GM19463 (cell line): ENCODE data around the gene PDE6A.
"Not testable (repeated sequence)": the region's sequence is repeated elsewhere in the genome, so short reads cannot be mapped to it uniquely, and the experiment has no call there.

Experiments used
- ATAC-seq: cut with Tn5 transposase; IDR thresholded peaks from one replicate; pipeline ENCODE4 v1.9.1; 2021; ENCODE audit warnings: mild to moderate bottlenecking, moderate library complexity; ENCODE audit not compliant: unreplicated experiment

PDE6A gene

DNA sequence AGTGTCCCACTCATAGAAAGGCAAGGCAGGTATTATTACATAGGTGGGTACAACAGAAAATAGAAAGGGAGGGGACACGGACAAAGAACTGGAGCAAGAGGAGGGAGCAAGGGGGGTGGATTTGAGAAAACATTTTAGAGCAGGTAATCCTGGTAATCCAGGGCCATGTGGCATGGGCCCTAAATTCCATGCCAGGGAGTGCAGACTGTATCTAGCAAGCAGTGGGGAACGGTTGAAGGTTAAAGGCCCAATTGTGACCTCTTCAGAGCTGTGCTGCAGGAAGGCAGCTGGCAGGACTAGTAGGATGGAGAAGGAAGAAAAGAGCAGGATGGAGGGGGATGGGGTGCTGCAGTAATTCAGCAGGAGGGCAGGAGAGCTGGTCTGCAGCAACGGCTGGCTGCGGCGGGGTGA lies 75.2 kb downstream of the PDE6A start:
- ATAC-seq: no peak

DNA sequence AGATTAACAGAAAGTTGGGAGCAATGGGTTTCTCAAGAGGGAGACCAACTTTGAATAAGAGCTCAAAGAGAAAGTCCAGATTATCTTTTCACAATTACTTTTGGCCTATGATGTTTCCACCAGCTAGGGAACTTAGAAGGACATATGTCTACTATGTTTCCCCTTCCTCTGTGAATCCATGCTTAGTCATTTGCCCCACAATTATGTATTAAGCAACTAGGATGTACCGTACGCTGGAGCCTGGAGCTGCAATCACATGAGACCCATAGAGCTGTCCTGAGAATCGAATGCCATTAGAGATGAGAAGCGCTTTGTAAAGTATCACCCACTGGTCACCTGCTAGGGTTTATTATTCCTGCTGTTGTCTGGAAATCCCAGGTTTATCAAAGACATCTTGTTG lies 78.8 kb downstream of the PDE6A start:
- no peak for ATAC-seq

DNA sequence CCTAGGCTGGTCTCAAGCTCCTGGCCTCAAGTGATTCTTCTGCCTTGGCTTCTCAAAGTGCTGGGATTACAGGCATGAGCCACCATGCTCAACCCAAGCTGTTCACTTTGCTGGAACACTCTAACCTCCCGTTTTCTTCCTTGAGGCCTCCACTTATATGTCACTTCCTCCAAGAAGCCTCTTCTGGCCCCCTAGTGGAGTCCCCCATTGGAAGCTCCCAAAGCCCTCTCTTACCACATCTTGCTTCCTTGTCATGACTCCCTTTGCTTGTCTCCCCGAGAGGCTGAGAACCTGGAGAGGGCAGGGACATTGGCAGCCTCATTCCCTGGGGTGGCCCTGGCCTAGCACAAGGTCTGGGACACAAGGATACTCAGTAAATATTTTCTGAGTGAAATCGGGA lies 80.8 kb downstream of the PDE6A start:
- no peak for ATAC-seq

- ATAC-seq: no peak
Measured at GRCh38 chr5:149863176-149863575, 81.4 kb downstream of the PDE6A start.

DNA sequence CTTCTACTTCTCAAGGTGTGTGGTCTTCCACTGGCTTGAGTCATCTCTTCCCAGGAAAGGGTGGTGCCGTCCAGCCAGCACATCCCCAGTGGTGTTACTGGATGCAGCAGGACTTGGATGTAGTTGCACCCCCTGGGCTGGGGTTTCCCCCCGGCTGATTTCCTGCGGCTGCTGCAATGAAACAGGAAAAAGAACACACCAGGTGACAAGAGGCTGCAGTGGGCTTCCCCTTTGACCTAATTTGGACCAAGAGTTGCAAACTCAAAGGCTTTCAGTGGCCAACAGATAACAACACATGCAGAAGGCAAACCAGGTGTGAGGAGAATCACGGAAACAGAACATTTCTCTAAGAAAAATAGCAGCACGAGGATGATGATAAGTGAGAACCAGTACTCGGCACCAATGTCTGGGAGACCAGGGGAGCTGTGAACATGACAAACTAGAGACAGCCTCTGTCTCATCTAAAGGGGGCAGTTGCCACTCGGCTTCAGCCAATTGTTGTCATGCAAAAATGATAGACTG lies 83.7 kb downstream of the PDE6A start:
- peak; percentile 90 for ATAC-seq

DNA sequence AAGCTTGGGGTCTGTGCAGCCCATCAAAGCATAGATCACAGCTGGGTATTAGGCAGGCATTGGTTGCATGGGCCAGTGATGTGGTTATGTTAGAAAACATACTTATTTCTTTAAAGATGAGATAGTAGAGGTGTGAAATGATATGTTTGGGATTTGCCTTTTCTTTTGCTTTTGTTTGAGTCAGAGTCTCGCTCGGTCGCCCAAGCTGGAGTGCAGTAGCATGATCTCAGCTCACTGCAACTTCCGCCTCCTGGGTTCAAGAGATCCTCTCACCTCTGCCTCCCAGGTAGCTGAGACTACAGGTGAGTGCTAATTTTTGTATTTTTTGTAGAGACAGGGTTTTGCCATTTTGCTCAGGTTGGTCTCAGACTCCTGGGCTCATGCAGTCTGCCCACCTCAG lies 84.8 kb downstream of the PDE6A start:
- no peak for ATAC-seq

DNA sequence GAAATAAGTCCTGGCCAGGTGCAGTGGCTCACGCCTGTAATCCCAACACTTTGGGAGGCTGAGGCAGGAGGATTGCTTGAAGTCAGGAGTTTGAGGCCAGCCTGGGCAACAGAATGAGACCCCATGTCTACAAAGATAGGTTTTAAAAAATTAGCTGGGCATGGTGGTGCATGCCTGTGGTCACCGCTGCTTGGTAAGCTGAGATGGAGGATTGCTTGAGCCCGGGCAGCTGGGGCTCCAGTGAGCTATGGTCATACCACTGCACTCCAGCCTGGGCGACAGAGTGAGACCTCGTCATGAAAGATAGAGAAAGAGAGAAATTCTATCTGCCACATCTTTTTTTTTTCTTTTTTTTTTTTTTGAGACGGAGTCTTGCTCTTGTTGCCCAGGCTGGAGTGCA lies 86.1 kb downstream of the PDE6A start:
- ATAC-seq: not testable (repeated sequence)

DNA sequence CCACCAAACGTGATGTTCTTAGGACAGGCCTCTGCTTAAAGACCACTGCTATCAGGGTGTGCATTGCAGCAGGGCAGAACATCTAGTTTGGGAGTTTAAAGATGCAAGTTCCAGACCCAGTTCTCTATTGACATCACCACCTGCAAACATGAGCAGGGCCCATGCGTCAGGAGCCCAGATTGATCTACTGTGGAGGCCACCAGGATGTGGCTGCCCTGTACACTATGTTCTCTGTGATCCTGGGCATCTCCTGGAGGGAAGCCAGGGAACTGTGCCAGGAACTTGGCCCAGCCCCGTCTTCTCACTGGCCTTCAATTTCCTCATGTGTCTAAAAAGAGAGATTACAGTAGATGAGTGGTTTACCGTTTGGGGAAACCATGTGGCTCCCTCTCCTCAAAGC lies 87.1 kb downstream of the PDE6A start:
- no peak for ATAC-seq

GRCh38 chr5:149855366-149855765 lies 89.2 kb downstream of the PDE6A start:
- no peak for ATAC-seq

DNA sequence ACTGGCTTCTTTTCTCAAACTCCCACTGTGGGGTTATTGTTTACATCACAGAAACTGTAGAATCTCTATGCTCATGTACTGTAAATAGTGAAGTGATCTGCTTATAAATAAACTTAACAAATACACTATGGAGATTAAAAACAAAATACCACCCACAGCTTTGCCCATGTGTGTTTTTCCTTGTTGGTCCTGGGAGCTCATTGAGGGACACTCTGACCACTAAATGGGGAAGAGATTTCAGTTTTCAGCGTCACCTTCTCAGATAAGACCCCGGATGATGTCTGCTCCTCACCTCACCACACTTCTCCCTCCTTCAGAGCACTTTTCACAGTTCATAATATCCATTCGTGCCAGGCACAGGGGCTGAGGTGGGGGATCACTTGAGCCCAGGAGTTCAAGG lies 89.7 kb downstream of the PDE6A start:
- ATAC-seq: no peak

DNA sequence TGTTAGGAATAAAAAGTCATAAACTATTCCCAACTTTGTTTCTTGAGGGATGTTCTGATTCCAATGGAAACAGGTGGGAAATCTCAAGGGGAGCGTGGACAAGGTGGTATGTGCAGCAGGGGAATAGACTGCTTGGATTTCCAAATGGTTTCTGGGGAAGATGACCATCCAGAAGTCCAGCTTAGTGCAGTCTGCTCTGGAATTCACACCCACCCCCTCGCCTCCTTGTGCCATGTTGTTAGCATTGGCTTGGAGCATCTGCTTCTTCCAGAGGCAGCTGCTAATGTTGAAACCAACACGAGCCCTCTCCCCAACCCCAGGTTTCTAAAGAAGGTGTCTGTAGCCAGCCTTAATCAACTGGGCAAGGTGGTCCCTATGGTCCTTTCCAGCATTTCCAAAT lies 90.9 kb downstream of the PDE6A start:
- no peak for ATAC-seq

GRCh38 chr5:149853331-149853648 lies 91.3 kb downstream of the PDE6A start:
- peak; percentile 14 for ATAC-seq

GRCh38 chr5:149852641-149853330 lies 91.8 kb downstream of the PDE6A start:
- ATAC-seq: peak; percentile 77

DNA sequence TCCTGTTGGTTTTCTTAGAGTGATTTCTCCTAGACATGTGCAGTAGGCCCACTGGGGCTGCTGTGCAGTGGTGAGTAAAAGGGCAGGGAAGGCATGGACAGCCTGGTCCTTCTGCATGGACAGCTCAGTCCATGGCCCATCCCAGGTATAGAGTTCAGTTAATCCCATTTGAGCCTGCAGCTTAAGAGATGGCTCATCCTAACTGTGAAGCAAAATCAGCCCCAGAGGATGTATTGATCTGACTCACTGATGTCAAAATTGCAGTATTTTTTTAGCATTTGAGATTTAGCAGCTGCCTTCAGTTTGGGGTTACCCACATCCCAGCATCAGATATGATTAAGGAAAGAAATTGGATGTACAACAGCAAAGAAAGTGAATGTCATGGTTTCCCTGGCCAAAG lies 93.4 kb downstream of the PDE6A start:
- ATAC-seq: no peak

- no peak for ATAC-seq
Measured at GRCh38 chr5:149849966-149850910, 94.4 kb downstream of the PDE6A start.

DNA sequence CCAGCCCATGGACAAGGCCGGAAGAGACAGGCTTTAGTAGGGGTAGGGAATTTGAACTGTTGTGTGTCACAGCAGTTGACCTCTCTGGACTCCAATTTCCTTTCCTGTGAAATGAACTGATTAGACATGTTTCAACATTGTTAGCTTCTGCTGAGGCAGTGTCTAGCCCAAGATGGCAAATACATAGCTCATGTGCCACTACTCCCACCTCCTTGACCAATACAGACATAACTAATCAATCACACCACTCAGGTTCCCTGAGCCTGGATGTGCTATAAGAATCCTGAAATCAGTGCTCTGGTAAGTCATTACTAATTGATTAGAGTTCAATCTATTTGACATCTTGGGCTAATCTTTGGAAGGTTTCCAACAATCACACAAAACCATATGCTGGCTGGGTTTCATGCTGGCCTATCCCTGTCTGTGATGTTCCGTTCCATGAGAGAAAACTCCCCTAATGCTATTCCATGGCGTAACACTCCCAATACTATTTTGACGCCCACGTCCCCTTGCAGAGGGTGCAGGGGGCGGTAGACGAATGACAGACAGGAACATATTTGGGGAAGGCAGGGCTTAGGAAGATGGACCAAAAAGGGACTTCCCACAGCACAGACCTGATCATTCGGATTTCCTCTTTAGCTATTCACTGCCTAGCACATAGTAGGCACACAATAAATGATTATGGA lies 95.2 kb downstream of the PDE6A start:
- no peak for ATAC-seq

DNA sequence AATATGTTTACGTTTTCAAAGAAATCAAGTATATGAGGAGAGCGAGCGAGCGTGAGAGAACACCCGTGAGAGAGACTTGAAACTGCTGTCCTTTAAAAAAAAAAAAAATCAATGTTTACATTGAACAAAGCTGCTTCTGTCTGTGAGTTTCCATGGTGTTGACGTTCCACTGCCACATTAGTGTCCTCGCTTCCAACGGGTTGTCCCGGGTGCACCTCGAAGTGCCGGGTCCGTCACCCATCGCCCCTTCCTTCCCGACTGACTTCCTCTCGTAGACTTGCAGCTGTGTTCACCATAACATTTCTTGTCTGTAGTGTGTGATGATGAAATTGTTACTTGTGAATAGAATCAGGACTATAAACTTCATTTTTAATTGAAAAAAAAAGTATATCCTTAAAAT lies 97.0 kb downstream of the PDE6A start:
- ATAC-seq: no peak

DNA sequence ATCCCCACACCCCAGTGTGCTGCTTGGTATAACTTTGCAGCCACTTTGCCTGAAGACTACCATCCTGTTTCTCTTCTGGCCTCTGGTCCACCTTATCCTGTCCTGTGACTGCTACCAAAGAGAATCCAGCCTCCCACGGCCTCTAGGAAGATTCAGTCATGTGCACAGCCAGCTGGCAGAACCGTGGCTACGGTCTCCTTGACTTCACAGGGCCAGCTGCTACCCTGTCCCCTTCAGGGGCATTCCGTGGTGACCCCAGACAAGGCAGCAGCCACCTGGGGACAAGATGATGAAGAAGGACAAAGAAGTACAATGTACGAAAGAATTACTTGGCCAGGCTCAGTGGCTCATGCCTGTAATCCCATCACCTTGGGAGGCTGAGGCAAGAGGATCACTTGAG lies 98.6 kb downstream of the PDE6A start:
- ATAC-seq: no peak

DNA sequence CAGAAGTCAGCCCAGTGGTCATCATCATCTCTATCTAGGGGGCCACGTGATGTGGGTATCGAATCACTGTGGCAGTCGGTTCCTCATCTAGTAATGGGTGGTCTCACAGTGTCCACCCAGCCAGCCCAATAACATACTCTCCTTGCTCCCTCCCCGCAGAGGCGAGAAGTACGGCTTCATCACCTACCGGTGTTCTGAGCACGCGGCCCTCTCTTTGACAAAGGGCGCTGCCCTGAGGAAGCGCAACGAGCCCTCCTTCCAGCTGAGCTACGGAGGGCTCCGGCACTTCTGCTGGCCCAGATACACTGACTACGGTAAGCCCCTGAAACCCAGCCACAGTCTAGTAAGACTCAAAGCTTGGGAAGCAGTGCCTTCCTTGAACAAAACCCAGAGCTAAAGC lies 99.0 kb downstream of the PDE6A start:
- ATAC-seq: no peak

DNA sequence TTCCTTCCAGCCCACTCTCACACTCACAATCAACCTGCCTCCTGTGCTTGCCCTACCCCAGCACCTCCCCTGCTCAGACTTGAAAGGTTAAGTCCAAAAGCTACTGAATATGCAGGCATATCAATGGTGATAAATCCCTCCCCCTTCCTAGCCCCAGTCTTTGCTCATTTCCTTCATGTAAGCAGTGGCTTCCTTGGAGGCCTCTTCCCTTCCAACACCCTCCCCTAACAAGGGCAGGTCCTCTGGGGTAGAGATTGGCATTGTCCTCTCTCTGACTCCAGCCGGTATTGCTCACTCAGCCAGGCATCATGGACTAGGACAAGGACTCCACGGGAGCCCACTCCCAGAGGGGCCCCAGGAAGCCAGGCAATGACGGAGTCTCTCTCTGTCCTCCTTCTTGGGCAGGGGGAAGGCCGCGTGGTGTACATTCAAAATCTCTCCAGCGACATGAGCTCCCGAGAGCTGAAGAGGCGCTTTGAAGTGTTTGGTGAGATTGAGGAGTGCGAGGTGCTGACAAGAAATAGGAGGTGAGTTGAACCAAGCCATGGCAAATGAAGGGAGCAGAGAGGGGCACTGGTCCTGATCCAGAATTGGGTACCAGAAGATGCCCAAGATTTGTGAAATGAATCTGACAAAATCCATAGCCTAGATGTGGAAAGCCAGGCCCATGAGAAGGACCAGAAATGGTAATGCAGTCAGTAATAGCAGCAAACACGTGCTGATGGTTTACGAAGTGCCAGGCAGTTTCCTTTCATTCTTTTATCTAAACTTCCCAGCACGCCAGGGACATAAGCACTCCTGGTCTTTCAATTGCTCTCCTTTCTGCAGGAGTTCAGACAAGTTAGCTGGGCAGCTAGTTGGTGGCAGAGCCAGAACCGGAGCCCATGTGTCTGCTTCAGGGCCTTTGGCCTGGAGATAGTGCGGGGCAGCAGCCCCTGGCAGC lies 102.5 kb downstream of the PDE6A start:
- ATAC-seq: no peak
